H9 (cell line): ENCODE measurements around the gene SNAP47. TPM values are rescaled to one million over a fixed set of nuclear protein-coding genes. Genes with fewer than 3 reads are reported as not detected.

ENCODE experiments used
- DNase-seq: peaks from one replicate; pipeline ENCODE4 v3.0.0-alpha.2; 2017
- H2AFZ ChIP-seq: one replicate; pipeline ENCODE4 v1.6.1; 2013; ENCODE audit warnings: mild to moderate bottlenecking, low read length, control low read depth, moderate library complexity
- H2AK5ac ChIP-seq: 2 replicates; pipeline ENCODE4 v1.6.1; 2013; ENCODE audit warnings: low read length, control low read depth, mixed read lengths; ENCODE audit not compliant: insufficient read length
- H2BK120ac ChIP-seq: one replicate; pipeline ENCODE4 v1.6.1; 2013; ENCODE audit warnings: low read depth, mild to moderate bottlenecking, low read length, control low read depth, inconsistent platforms; ENCODE audit not compliant: poor library complexity, severe bottlenecking
- H2BK12ac ChIP-seq: 2 replicates; pipeline ENCODE4 v1.6.1; 2013; ENCODE audit warnings: low read length, control low read depth, mixed read lengths, low read depth; ENCODE audit not compliant: insufficient read length
- H2BK15ac ChIP-seq: 2 replicates; pipeline ENCODE4 v1.6.1; 2013; ENCODE audit warnings: low read depth, low read length, control low read depth
- H2BK20ac ChIP-seq: one replicate; pipeline ENCODE4 v1.6.1; 2013; ENCODE audit warnings: low read depth, mild to moderate bottlenecking, low read length, control low read depth, inconsistent platforms; ENCODE audit not compliant: poor library complexity, severe bottlenecking
- H2BK5ac ChIP-seq: 2 replicates; pipeline ENCODE4 v1.6.1; 2013; ENCODE audit warnings: low read length, control low read depth, mixed read lengths; ENCODE audit not compliant: insufficient read length
- H3K14ac ChIP-seq: 2 replicates; pipeline ENCODE4 v1.6.1; 2013; ENCODE audit warnings: low read length, control low read depth; ENCODE audit not compliant: insufficient read depth
- H3K18ac ChIP-seq: 2 replicates; pipeline ENCODE4 v1.6.1; 2013; ENCODE audit warnings: low read depth, mild to moderate bottlenecking, mixed read lengths, low read length, control low read depth; ENCODE audit not compliant: insufficient read length
- H3K23ac ChIP-seq: 2 replicates; pipeline ENCODE4 v1.6.1; 2013; ENCODE audit warnings: low read length, control low read depth, mixed read lengths, low read depth; ENCODE audit not compliant: insufficient read length
- H3K23me2 ChIP-seq: 2 replicates; pipeline ENCODE4 v1.6.1; 2013; ENCODE audit warnings: low read depth, mild to moderate bottlenecking, mixed read lengths, low read length, control low read depth; ENCODE audit not compliant: insufficient read length, poor library complexity, severe bottlenecking
- H3K27ac ChIP-seq: 2 replicates; pipeline ENCODE4 v1.5.1; 2013; ENCODE audit warnings: low read length, control low read depth, mixed read lengths, low read depth; ENCODE audit not compliant: insufficient read length
- H3K27me3 ChIP-seq: 2 replicates; pipeline ENCODE4 v1.6.1; 2013; ENCODE audit warnings: low read length, control low read depth, inconsistent platforms; ENCODE audit not compliant: insufficient read depth
- H3K4ac ChIP-seq: 2 replicates; pipeline ENCODE4 v1.6.1; 2013; ENCODE audit warnings: low read depth, mild to moderate bottlenecking, control low read depth, inconsistent platforms, low read length, moderate library complexity
- H3K4me1 ChIP-seq: 2 replicates; pipeline ENCODE4 v1.6.1; 2013; ENCODE audit warnings: low read length, control low read depth, inconsistent platforms; ENCODE audit not compliant: insufficient read depth
- H3K4me2 ChIP-seq: 2 replicates; pipeline ENCODE4 v1.6.1; 2013; ENCODE audit warnings: low read length, control low read depth, mixed read lengths; ENCODE audit not compliant: insufficient read length, insufficient read depth
- H3K56ac ChIP-seq: 2 replicates; pipeline ENCODE4 v1.6.1; 2013; ENCODE audit warnings: low read depth, mild to moderate bottlenecking, mixed read lengths, low read length, control low read depth; ENCODE audit not compliant: insufficient read length
- H3K79me1 ChIP-seq: 2 replicates; pipeline ENCODE4 v1.6.1; 2013; ENCODE audit warnings: low read depth, mild to moderate bottlenecking, moderate library complexity, low read length, control low read depth, inconsistent platforms; ENCODE audit not compliant: insufficient read depth, poor library complexity, severe bottlenecking
- H3K79me2 ChIP-seq: 2 replicates; pipeline ENCODE4 v1.6.1; 2013; ENCODE audit warnings: low read length, control low read depth, inconsistent platforms; ENCODE audit not compliant: insufficient read depth
- H3K9ac ChIP-seq: 2 replicates; pipeline ENCODE4 v1.6.1; 2013; ENCODE audit warnings: low read length, control low read depth, mixed read lengths; ENCODE audit not compliant: insufficient read length; ENCODE audit errors: extremely low read depth
- H3K9me3 ChIP-seq: one replicate; pipeline ENCODE4 v1.6.1; 2013; ENCODE audit warnings: low read depth, low read length, inconsistent platforms; ENCODE audit not compliant: control insufficient read depth
- H3T11ph ChIP-seq: one replicate; pipeline ENCODE4 v1.6.1; 2013; ENCODE audit warnings: mild to moderate bottlenecking, low read length, control low read depth, inconsistent platforms
- H4K20me1 ChIP-seq: one replicate; pipeline ENCODE4 v1.6.1; 2013; ENCODE audit not compliant: control insufficient read depth, insufficient read length, insufficient read depth
- H4K5ac ChIP-seq: 2 replicates; pipeline ENCODE4 v1.6.1; 2013; ENCODE audit warnings: low read depth, mild to moderate bottlenecking, mixed read lengths, low read length, control low read depth; ENCODE audit not compliant: insufficient read length
- H4K8ac ChIP-seq: replicated peaks from 2 replicates; pipeline ENCODE4 v1.6.1; 2013; ENCODE audit warnings: low read length, control low read depth, mixed read lengths, low read depth; ENCODE audit not compliant: insufficient read length
- H4K91ac ChIP-seq: 2 replicates; pipeline ENCODE4 v1.6.1; 2013; ENCODE audit warnings: low read depth, mild to moderate bottlenecking, moderate library complexity, mixed read lengths, low read length, control low read depth; ENCODE audit not compliant: insufficient read length
- H3K27ac Mint-ChIP-seq, 3 experiments: 2 replicates in 2 of 3; 3 replicates in 1 of 3; pipeline ENCODE4 v1.8.0; 2020 to 2021; ENCODE audit warnings: mixed read lengths in 3 of 3, mild to moderate bottlenecking in 1 of 3, moderate library complexity in 1 of 3
- H3K27me3 Mint-ChIP-seq: 2 replicates; pipeline ENCODE4 v1.8.0; 2021; ENCODE audit warnings: low read depth, mild to moderate bottlenecking, moderate library complexity, mixed read lengths
- H3K36me3 Mint-ChIP-seq, 3 experiments: 2 replicates in 2 of 3; 3 replicates in 1 of 3; pipeline ENCODE4 v1.8.0; 2020 to 2021; ENCODE audit warnings: low read depth in 3 of 3, mixed read lengths in 3 of 3; ENCODE audit not compliant: insufficient read depth in 1 of 3
- H3K4me1 Mint-ChIP-seq, 2 experiments: 2 replicates each; pipeline ENCODE4 v1.8.0; 2020; ENCODE audit warnings: mixed read lengths in 2 of 2
- H3K4me3 Mint-ChIP-seq, 2 experiments: 2 replicates in 1 of 2; 3 replicates in 1 of 2; pipeline ENCODE4 v1.8.0; 2020 to 2021; ENCODE audit warnings: mild to moderate bottlenecking in 2 of 2, mixed read lengths in 2 of 2, moderate library complexity in 1 of 2
- H3K9me3 Mint-ChIP-seq, 2 experiments: 2 replicates in 1 of 2; 3 replicates in 1 of 2; pipeline ENCODE4 v1.8.0; 2020; ENCODE audit warnings: mild to moderate bottlenecking in 2 of 2, mixed read lengths in 2 of 2, moderate library complexity in 1 of 2
- CTCF ChIP-seq: fragments of 200-600 bp; sonication (generic); conservative IDR thresholded peaks from 3 replicates; pipeline ENCODE4 v1.8.0; 2021; ENCODE audit warnings: antibody characterized with exemption, mild to moderate bottlenecking
- WGBS: extraction: QIAGEN DNeasy Blood & Tissue Kit; methylation state at CpG from one replicate; pipeline ENCODE4 v1.1.7; 2013; ENCODE audit warnings: missing lambda C conversion rate, low lambda C conversion rate, mixed read lengths; ENCODE audit not compliant: insufficient read length; ENCODE audit errors: extremely low coverage; 5-methylcytosine and 5-hydroxymethylcytosine counted together
- total RNA-seq: library from RNA; stranded (reverse); gene quantifications from 2 replicates; pipeline ENCODE4 v1.2.1, GENCODE V29; 2021

Gene SNAP47
- total RNA-seq, 1 experiment from 2014 or later, result 44.1 TPM

DNA sequence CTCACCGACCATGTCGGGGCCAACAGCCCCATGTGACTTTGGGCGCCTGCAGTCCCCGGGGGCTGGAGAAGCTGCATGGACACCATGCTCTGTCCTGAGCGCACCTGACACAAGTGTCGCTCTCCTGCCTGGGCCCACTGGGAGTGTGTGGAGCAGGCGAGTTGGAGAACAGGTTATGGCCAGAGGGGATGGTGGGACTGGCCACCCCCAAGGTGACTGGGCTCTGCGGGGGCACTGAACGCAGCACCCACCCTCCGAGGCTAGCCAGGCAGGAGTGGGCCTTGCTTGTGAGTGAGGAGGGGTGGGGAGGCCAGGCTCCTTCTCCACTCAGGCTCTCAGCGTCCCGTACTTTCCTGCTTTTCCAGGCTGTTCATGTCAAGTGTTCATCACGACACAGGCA lies 35.6 kb downstream of the SNAP47 start:
- Mint-ChIP-seq H3K36me3 (peaks cover 19 to 49% (median 45%) of the 10 kb centered on the region in 3 experiments), H3K4me1 (no peaks in the 10 kb centered on the region), H3K27ac (peak overlapping the region in 1 of 3 experiments; percentile 68; a peak in 1 of 7 replicates), H3K27me3 (no peaks in the 10 kb centered on the region), H3K4me3 (no peak overlapping the region), H3K9me3 (no peaks in the 10 kb centered on the region)
- Histone ChIP-seq H3K79me2 (no peaks in the 10 kb centered on the region), H3K23me2 (no peaks in the 10 kb centered on the region), H3K4me1 (no peaks in the 10 kb centered on the region), H3K56ac (no peak overlapping the region), H2AK5ac (no peak overlapping the region), H3K27me3 (no peaks in the 10 kb centered on the region), H2AFZ (no peak overlapping the region), H2BK20ac (no peak overlapping the region), H4K5ac (no peak overlapping the region), H2BK5ac (no peak overlapping the region), H2BK15ac (no peak overlapping the region), H2BK12ac (no peak overlapping the region), H3K4ac (no peak overlapping the region), H3K4me2 (no peak overlapping the region), H3K9me3 (no peaks in the 10 kb centered on the region), H3K79me1 (no peaks in the 10 kb centered on the region), H3K9ac (no peak overlapping the region), H3T11ph (no peak overlapping the region), H3K14ac (no peak overlapping the region), H2BK120ac (no peak overlapping the region), H3K18ac (no peak overlapping the region), H3K27ac (no peak overlapping the region), H4K20me1 (no peaks in the 10 kb centered on the region), H3K23ac (no peak overlapping the region), H4K8ac (no peak overlapping the region), H4K91ac (no peak overlapping the region)
- DNase-seq, result no peak
- TF ChIP-seq CTCF, result no peak
- no CpG with 5 or more reads among the region's 13 CpGs for WGBS
